ENCODE results near the gene DTX4.
"Not testable (repeated sequence)": the region's sequence is repeated elsewhere in the genome, so short reads cannot be mapped to it uniquely, and the experiment has no call there.

The DTX4 gene

DNA sequence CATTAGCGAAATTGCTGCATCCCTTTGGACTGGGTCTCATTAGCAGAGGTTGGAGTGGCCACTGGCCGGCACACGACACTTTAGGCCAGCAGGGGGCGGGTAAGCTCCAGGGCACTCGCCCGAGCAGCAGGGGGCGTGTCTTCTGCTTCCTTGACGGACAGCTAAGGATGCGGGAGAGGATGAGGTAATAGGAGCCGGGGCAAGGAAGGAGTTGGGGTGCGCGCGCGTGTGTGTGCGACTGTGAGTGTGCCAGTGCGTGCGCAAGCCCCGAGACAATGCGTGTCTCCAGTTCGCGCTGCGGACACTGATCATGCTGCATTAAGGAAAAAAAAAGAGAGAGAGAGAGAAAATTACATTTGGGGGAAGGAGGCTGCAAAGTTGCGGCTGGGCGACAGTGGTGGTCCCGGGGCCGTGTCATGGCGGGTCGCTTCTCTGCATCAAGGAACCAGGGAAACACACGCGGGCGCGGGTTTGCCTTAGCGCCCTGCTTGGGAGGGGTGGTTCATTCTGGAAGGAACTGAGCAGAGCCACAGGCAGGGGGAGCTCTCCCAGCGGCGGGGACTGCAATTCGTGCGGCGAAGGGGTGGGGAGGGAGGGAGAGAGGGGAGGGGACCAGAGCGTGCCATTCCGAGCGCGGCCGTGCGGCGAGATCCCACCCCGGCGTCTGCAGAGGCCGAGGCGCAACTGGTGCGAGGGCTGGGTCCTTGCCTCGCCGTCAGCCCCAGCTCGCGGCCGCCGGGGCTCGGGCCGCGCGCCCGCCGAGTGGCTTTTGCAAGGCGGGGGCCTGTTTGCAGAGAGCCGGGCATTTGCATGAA, at the start of gene DTX4:
TSS of gene DTX4 (plus strand) at position 625 of the 815 bp plus-strand sequence. CDS start 464 bp downstream, outside the sequence.
- in situ Hi-C loops (cut with HindIII; ENCODE audit: low sequenced_read_pairs): no loop called here
- peak; percentile 84 for DNase-seq (ENCODE audit: low read depth, low spot score)
- TF ChIP-seq, protein P1, sequence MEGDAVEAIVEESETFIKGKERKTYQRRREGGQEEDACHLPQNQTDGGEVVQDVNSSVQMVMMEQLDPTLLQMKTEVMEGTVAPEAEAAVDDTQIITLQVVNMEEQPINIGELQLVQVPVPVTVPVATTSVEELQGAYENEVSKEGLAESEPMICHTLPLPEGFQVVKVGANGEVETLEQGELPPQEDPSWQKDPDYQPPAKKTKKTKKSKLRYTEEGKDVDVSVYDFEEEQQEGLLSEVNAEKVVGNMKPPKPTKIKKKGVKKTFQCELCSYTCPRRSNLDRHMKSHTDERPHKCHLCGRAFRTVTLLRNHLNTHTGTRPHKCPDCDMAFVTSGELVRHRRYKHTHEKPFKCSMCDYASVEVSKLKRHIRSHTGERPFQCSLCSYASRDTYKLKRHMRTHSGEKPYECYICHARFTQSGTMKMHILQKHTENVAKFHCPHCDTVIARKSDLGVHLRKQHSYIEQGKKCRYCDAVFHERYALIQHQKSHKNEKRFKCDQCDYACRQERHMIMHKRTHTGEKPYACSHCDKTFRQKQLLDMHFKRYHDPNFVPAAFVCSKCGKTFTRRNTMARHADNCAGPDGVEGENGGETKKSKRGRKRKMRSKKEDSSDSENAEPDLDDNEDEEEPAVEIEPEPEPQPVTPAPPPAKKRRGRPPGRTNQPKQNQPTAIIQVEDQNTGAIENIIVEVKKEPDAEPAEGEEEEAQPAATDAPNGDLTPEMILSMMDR (IDR thresholded peaks at IDR 0.05; ENCODE audit: low read depth, low read length): peak; percentile 94
- peak within 1 kb of the TSS; percentile 56 for H3K4me3 ChIP-seq (ENCODE audit: low read depth, low read length)

DNA sequence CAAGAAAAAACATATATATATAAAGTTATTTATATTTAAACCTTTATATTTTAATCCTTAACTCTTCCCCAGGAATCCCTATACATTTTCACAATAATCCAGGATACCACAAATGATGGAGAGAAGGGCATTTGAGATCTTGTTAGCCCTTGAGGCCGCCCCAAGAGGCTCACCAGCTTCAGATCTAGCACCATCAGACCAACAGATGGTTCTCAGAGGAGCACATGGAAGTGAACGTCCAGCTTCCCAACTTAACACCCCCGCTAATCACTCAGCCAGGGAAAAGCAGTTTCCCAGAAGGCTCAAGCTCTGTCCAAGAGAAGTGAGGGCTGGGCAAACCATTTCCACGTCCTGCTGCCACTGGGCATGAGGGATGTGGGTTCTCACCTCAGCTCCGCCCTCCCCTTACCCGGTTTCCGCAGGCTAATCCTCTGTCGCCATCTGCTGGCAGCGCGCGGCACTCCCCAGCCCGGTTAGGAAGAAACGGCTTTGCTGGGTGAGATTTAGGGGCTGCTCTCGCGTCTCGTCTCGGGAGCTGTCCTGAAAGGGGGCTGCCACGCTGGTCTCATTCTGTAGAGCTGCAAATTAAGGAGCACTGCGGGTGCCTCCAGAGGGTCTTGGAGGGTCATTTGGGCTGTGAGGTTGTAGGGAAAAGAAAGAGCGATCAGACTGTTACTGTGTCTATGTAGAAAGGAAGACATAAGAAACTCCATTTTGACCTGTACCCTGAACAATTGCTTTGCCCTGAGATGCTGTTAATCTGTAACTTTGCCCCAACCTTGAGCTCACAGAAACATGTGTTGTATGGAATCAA, 36.1 kb upstream of the DTX4 start:
- DNase-seq (ENCODE audit: low read depth, low spot score): peak; percentile 76
- TF ChIP-seq, protein P1 (IDR thresholded peaks at IDR 0.05; ENCODE audit: low read depth, low read length): peak; percentile 100
- peak overlapping the region; percentile 10 for H3K4me3 ChIP-seq (ENCODE audit: low read depth, low read length)
- in situ Hi-C loops (cut with HindIII; ENCODE audit: low sequenced_read_pairs): no loop called here

GRCh38 chr11:59136551-59136950, 35.4 kb upstream of the DTX4 start:
- in situ Hi-C loops (cut with HindIII; ENCODE audit: low sequenced_read_pairs); DNase-seq (ENCODE audit: low read depth, low spot score); H3K4me3 ChIP-seq (ENCODE audit: low read depth, low read length): not testable (repeated sequence)

DNA sequence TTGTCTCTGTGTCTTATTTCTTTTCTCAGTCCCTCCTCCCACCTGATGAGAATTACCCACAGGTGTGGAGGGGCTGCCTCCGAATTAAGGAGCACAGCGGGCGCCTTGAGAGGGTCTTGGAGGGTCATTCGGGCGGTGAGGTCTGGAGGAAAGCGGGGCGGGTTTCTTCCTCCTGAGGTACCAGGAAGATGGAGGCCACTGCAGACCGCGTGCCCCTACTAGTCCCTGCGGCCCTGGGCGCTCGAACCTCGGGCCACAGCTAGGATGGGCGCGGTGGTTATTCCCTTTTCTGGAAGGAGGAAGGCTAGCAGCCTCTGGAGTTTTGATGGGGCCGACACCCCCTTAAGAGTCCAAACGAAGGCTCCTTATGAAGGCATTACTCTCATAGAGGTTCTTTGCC, 34.7 kb upstream of the DTX4 start:
- H3K4me3 ChIP-seq (ENCODE audit: low read depth, low read length): no peak overlapping the region
- TF ChIP-seq, protein P1 (IDR thresholded peaks at IDR 0.05; ENCODE audit: low read depth, low read length): no peak
- in situ Hi-C loops (cut with HindIII; ENCODE audit: low sequenced_read_pairs): no loop called here
- DNase-seq (ENCODE audit: low read depth, low spot score): no peak

- no peak for DNase-seq (ENCODE audit: low read depth, low spot score)
- in situ Hi-C loops (cut with HindIII; ENCODE audit: low sequenced_read_pairs): no loop called here
- H3K4me3 ChIP-seq (ENCODE audit: low read depth, low read length): no peak overlapping the region
- TF ChIP-seq, protein P1 (IDR thresholded peaks at IDR 0.05; ENCODE audit: low read depth, low read length): no peak
Observed at GRCh38 chr11:59138643-59139042, 33.3 kb upstream of the DTX4 start.

GRCh38 chr11:59141191-59141590, 30.7 kb upstream of the DTX4 start:
- no peak for DNase-seq (ENCODE audit: low read depth, low spot score)
- in situ Hi-C loops (cut with HindIII; ENCODE audit: low sequenced_read_pairs): no loop called here
- TF ChIP-seq, protein P1 (IDR thresholded peaks at IDR 0.05; ENCODE audit: low read depth, low read length): no peak
- no peak overlapping the region for H3K4me3 ChIP-seq (ENCODE audit: low read depth, low read length)
